Sigmoid colon (tissue), 4 donors: ENCODE results near the gene PDE2A.

Experiments used
- POLR2A ChIP-seq, 2 donors: fragments of 450-650 bp; IDR thresholded peaks; one replicate each; pipeline ENCODE4 v1.6.1; 2016; ENCODE audit warnings: antibody characterized with exemption in 2 of 2, mild to moderate bottlenecking in 2 of 2, moderate library complexity in 2 of 2
- POLR2AphosphoS5 ChIP-seq, 4 donors: sonication (generic); formaldehyde crosslinking; IDR thresholded peaks; one replicate each; pipeline ENCODE4 v1.6.1; 2017; ENCODE audit warnings: antibody characterized with exemption in 4 of 4
- TF ChIP-seq, protein P1 (sequence below), 4 experiments: fragments of 450-650 bp in 3 of 4; fragments of 200-600 bp in 1 of 4; IDR thresholded peaks; one replicate each; pipeline ENCODE4 v1.5.1; 2016 to 2019; ENCODE audit warnings: antibody characterized with exemption in 4 of 4, mild to moderate bottlenecking in 3 of 4, moderate library complexity in 2 of 4

GRCh38 chr11:72630104-72630852 is 43.9 kb downstream of the PDE2A start:
- no peak for TF ChIP-seq POLR2A (IDR thresholded peaks at IDR 0.05)
- TF ChIP-seq, protein P1, sequence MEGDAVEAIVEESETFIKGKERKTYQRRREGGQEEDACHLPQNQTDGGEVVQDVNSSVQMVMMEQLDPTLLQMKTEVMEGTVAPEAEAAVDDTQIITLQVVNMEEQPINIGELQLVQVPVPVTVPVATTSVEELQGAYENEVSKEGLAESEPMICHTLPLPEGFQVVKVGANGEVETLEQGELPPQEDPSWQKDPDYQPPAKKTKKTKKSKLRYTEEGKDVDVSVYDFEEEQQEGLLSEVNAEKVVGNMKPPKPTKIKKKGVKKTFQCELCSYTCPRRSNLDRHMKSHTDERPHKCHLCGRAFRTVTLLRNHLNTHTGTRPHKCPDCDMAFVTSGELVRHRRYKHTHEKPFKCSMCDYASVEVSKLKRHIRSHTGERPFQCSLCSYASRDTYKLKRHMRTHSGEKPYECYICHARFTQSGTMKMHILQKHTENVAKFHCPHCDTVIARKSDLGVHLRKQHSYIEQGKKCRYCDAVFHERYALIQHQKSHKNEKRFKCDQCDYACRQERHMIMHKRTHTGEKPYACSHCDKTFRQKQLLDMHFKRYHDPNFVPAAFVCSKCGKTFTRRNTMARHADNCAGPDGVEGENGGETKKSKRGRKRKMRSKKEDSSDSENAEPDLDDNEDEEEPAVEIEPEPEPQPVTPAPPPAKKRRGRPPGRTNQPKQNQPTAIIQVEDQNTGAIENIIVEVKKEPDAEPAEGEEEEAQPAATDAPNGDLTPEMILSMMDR (IDR thresholded peaks at IDR 0.05), result no peak
- TF ChIP-seq POLR2AphosphoS5 (IDR thresholded peaks at IDR 0.05), result no peak
